Ureter (tissue), 1 donor: ENCODE data around the gene INTS2. TPM values are rescaled to one million over a fixed set of nuclear protein-coding genes. Genes with fewer than 3 reads are reported as not detected.
"Not testable (repeated sequence)": the region's sequence is repeated elsewhere in the genome, so short reads cannot be mapped to it uniquely, and the experiment has no call there.

Experiments used
- DNase-seq: peaks from one replicate; pipeline ENCODE4 v3.0.0-alpha.2; 2020; ENCODE audit warnings: low spot score
- total RNA-seq: library from RNA; stranded (reverse); gene quantifications from one replicate; pipeline ENCODE4 v1.2.4, GENCODE V29; 2023
- donor health status: DM: yes; HTN: yes; CAD: no.

Gene INTS2
- total RNA-seq, 1 donor from 2014 or later: 19.5 TPM

DNA sequence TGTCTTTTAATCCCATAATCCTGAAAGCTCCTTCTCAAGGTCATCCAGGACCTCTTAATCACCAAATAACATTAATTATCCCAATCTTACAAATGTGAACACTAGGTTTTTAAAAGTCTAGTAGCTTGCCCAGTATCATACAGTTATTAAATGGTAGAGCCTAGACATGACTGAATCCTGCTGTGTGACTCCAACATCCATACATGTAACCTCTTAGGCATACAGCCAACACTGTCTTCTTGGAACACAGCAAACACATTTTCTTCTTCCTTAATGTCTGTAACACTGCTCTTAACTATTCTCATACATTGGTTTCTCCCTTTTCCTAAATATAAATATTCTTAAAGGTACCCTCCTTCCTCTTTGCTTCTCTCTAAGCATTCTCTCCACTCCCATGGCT, 78.1 kb downstream of the INTS2 start:
- DNase-seq: no peak

DNA sequence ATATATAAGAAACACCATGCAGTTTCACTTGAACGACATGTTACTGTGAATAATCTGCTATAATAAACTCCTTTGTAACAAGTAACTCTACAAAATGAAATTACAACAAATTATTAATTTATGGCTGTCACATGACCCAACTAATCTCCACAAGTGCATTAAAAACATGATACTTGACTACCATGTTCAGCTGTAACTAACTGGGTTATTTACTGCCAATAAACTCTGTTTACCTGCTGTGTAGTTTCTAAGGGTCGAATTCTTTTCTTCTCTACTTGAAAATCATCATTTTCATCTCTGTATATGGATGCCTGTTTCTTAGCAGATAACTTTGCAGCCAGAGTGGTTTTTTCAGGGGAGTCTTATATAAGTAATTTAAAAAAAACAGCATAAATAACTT, 78.9 kb downstream of the INTS2 start:
- DNase-seq: no peak

DNA sequence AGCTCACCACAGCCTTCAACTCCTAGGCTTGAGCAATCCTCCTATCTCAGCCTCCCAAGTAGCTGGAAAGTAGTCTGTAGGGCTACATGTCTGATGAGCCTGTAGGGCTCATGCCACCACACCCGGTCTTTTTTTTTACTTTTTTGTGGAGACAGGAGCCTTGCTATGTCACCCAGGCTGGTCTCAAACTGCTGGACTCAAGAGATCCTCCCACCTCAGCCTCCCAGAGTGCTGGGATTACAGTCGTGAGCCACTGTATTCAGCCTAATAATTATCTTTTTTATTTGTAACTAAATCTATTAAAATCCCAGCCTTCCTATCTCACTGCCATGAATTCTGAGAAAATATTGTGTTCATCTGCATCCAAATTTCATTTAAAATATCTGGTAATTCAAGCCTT, 79.5 kb downstream of the INTS2 start:
- no peak for DNase-seq

DNA sequence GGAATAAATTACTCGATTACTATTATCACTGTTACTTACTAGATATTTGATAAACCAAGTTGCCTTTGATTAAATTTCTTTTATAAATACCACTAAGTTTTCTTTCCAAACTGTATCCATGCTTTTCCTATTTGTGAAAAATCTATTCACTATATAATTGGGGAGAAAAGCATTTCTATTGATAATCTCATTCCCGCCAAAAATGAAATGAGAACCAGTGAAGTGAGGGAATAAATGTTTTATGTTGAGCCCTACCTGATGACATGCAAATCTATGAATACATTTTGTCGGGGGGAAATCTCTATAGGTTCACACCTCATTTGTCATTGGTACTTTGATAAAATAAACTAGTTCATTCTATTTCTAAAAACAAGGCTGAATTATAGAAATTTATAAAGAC, 80.1 kb downstream of the INTS2 start:
- no peak for DNase-seq

DNA sequence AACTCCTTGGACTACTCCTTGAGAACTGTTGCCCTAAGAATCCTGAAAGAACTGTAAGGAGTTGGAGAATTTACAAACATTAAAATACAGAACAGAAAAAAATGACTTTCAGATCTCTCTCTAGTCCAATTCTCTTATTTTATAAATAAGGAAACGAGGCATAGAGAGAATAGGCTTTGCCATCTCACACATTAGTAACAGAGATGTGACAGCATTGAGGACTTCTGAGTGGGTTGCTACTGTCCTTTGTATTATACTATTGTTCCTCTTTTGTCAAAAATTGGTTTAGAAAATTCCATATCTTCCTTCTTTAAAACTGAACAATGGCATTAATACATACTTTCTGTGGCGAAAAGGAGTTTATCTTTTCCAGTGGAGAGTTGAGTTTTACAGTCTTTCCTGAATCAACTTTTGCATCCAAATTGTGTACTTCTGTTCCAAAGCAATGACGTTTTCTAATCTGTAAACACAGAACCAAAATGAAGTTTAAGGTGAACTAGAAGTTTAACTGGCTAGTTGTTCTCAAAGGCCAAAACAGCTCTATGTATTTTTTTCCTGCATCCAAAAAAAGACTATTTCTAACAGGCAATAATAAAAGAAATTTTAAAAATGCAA, 80.9 kb downstream of the INTS2 start:
- DNase-seq: no peak

DNA sequence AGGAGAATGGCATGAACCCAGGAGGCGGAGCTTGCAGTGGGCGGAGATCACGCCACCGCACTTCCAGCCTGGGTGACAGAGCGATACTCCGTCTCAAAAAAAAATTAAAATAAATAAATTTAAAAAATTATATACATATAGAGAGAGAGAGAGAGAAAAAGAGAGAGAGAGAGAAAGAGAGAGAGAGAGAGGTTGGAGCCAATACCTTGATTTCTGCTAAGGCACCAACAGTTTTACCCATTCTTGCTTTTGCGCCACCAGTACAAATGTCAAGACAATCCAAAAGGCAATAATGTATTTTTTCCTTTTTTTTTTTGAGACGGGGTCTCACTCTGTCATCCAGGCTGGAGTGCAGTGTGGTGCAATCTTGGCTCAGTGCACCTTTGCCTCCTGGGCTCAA, 81.7 kb downstream of the INTS2 start:
- no peak for DNase-seq

DNA sequence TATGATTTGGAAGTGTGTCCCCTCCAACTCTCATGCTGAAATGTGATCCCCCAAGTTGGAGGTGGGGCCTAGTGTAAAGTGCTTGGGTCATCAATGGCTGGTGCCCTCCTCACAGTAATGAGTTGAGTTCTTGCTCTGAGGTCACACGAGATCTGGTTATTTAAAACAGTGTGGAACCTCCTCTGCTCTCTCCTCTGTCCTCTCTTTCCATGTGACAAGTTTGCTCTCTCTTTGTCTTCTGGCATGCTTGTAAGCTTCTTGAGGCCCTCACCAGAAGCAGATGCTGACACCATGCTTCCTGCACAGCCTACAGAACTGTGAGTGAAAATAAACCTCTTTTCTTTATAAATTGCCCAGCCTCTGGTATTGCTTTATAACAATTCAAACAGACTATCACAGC, 84.3 kb downstream of the INTS2 start:
- DNase-seq: no peak

DNA sequence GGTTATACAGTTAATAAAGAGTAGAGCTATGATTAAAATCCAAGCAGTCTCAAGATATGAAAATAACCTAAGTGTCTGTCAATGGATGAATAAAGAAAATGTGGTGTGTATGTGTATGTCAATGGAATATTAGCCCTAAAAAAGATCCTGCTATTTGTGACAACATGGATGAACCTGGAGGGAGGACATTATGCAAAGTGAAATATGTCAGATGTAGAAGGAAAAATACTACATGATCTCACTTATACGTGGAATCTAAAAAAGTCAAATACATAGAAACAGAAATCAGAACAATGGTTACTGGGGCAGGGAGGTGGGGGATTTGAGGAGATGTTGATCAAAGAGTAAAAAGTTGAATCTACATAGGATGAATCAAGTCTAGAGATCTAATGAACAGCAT, 84.9 kb downstream of the INTS2 start:
- no peak for DNase-seq

DNA sequence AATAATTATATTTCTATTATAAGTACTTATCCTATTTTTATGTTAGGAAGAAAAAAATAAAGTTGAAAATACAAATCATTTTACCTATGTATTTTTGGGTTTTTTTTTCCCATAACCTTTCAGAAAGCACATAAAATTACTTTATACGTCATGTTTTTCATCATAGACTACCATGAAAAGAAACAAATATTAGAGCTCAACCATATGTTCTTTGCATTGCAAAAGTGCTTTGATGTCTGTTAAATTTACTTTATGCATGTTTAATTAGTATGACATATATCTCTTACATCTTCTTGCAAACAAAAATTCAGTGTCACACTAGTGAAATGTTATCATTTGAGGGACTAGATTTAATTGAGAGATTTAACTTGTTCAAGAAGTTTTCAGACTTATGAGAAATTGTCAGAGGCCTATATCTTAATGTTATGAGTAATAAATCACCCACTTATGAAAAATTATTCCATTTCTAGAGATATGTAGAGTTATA, 88.4 kb downstream of the INTS2 start:
- DNase-seq: no peak

DNA sequence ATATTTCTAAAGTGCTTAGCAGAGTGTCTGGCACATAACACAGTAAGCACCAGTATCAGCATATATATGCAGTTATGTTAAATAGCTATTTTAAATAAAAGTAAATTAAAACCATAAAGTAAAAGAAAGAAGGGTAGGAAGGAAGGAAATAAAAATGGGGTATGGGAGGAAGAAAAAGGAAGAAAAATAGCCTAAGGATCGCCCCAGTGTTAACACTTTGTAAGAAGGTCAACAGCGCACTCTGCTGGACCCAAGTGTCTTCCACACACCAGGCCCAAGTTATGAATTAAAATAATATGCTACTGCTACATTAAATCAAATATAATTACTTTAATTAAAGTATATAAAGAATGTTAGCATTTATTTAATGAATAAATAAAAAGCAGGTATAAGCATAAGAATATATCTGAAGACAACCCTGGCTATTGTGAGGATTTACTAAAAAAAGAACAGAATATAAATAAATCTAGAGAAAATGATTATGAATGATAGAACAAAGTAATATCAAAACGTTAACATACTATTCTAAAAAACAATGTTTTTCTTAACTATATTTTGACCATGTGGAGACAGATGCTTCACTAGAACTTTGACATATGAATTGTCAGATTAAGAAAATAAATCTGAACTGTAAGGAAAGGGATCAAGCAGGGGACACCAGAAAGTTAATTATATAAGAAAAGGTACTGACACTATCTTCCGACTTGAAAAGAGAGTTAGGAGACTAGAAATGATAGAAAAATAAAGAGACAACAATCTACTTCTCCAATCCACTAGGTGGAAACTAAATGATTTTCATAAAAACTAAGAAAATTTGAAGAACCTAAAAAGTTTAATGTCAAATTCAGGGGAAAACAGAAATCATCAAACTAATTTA, 90.4 kb downstream of the INTS2 start:
- peak; percentile 55 for DNase-seq

DNA sequence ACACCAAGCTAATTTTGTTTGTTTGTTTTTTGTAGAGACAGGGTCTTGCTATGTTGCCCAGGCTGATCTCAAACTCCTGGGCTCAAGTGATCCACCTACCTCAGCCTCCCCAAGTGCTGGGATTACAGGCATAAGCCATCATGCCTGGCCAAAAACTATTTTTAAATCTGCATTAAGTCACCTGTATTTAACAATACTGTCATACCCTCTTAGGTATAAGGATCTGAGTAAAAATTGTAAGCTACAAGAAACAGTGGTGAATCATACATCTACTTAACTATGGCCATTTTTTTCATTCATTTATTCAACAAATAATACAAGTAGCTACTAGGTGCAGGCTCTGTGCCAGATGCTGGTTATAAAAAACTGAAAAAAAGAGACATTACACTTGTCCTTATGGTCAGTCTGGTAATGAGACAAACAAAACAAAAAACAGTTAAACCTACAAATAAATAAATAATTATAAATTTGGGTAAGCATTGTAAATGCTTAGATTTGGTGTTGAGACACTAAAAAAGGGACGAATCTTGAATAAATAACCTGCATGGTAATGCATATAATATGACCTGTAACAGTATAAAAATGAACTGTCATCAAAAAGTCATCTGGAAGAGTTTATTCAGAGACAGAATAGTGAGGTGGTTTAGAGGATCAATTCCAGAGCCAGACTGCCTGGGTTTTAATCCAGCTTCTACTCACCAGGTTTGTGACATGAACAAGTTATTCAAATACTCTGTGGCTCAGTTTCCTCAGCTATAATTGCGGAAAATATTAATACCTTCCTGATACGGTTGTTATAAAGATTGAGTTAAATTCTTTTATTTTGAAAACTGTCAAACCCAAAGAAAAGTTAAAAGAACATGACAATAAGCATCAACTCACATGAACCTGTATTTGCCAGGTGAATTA, 91.3 kb downstream of the INTS2 start:
- DNase-seq: no peak

DNA sequence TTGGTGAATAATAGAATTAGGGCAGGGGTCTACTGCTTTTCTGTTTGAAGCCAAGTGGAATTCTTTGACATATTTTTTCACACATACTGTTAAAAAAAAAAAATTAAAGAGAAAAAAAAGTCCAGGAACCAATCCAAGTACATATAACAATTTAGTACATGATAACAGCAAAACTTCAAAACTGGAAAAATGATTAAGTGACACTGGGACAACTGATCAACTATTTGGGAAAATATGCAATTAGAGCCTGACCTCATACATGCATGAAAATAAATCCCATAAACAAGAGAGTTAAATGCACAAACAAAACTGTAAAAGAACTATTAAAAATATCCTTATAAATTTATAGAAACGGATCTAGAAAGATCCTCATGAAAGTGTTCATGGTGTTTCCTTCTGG, 92.2 kb downstream of the INTS2 start:
- DNase-seq: no peak

DNA sequence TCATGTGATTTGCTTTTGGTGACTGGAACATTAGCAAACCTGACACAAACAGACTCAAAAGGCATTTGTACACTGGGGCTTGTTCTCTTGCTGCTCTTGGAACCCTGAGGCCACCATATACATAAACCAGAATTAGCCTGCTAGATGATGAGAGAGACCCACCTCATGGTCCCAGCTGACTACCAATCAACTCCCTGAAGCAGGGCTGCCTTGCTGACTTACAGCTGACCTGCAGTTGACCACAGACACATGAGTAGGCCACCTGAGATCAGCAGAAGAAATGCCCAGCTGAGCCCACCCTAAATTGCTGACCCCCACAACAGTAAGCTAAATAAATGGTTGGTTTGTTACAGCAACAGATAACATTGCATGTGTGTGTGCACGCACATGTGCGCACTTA, 93.2 kb downstream of the INTS2 start:
- no peak for DNase-seq

DNA sequence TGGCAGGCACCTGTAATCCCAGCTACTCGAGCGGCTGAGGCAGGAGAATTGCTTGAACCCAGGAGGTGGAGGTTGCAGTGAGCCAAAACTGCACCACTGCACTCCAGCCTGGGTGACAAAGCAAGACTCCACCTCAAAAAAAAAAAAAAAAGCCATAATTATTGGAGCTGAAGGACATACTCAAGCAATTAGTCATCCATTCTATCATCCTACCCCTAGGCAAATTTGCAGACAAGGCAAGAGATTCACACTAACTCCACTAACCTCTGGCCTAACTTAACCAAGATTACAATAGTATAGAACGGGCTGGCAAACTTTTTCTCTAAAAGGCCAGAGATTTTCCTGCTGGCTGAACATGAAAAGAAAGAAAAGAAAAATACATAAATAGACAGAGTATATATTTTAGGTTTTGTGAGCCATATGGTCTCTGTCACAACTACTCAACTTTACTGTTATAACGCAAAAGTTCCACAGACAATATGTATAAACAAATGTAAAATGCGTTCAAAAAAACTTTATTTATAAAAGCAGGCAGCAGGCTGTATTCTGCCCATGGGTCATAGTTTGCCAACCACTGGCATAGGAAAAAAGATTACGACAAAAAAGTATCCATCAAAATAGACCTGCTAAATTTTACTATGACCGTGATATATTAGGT, 94.1 kb downstream of the INTS2 start:
- no peak for DNase-seq

DNA sequence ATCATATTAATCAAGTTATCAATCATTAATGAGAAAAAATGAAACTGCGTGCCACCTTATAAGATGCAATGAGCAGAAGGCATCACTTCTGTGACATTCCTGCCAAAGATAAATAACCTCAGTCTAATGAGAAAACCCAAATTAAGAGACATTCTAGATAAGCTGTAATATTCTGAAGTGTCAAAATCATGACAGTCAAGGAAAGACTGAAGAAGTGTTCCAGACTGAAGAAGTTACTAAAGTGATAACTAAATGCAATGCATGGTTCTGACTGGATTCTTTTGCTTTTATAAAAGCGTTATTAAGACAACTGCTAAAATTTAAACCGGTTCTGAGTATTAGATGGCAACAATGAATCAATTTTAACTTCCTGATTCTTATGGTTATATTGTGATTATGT, 95.3 kb downstream of the INTS2 start:
- DNase-seq: no peak

DNA sequence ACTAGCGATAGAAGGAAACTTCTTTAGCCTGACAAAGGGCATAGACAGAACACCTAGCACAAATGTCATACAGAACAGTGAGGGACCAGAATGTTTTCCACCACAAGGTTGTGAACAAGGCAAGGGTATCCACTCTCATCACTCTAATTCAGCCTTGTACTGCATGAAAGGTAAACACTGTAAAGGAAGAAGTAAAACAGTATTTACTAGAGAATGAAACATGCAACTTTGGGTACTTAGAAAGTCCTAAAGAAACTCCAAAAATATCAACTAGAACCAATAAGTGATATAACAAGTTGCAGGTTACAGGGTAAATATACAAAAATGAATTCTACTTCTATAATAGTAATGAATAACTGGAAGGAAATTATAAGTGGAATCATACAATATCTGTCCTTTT, 96.7 kb downstream of the INTS2 start:
- DNase-seq: no peak

DNA sequence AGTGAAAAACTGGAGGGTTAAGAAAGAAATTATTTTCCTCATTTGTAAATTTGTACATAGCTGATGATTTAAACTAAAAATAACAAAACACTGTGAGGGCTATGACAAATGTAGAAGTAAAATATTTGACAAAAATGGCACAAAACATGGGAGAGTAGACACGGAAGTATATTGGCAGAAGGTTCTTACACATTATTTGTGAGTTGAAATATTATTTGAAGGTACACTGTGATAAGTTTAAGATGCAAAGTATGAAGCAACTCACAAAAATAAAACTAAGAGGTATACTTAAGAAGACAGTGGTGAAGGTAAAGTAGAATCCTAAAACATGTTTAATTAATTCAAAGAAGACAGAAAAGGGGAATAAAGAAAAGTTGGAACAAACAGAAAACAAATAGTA, 99.1 kb downstream of the INTS2 start:
- no peak for DNase-seq

DNA sequence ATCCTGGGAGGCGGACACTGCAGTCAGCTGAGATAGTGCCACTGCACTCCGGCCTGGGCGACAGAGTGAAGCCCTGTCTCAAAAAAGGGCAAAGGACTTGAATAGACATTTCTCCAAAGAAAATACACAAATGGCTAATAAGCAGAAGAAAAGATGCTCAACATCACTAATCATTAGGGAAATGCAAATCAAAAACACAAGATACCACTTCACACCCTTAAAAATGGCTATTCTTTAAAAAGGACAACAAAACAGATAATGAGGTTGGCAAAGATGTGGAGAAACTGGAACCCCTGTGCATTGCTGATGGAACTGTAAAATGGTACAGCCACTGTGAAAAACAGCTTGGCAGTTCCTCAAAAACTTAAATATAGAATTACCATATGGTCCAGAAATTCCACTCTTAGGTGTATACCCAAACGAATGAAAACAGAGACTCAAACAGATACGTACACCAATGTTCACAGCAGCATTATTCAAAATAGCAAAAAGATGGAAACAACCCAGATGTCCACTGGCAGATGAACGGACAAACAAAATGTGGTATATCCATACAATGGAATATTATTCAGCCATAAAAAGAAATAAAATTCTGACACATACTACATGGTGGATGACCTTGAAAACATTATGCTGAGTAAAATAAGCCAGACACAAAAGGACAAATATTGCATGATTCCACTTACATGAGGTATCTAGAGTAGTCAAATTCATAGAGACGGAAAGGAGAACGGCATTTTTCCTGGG, 100.0 kb downstream of the INTS2 start:
- no peak for DNase-seq

DNA sequence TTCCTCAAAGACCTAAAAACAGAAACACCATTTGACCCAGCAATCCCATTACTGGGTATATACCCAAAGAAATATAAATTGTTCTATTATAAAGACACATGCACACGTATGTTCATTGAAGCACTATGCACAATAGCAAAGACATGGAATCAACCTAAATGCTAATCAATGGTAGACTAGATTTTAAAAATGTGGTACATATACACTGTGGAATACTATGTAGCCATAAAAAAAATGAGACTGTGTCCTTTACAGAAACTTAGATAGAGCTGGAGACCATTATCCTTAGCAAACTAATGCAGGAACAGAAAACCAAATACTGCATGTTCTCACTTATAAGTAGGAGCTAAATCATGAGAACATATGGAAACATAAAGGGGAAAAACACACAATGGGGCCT, 100.9 kb downstream of the INTS2 start:
- not testable (repeated sequence) for DNase-seq

DNA sequence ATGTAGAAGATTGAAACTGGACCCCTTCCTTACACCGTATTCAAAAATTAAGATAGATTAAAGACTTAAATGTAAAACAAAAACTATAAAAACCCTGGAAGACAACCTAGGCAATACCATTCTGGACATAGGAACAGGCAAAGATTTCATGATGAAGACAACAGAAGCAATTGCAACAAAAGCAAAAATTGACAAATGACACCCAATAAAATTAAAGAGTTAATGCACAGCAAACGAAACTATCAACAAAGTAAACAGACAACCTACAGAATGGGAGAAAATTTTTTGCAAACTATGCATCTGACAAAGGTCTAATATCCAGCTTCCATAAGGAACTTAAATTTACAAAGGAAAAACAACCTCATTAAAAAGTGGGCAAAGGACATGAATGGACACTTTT, 101.6 kb downstream of the INTS2 start:
- not testable (repeated sequence) for DNase-seq
